ENCODE data around the gene NAA11. TPM values are rescaled to one million over a fixed set of nuclear protein-coding genes. Genes with fewer than 3 reads are reported as not detected.

Gene NAA11
- total and polyA plus RNA-seq, 2 donors (not counting 1 experiment from before 2014, with no cell fraction given), result not detected

GRCh38 chr4:79340568-79340967, 14.7 kb upstream of the NAA11 start:
- Histone ChIP-seq H4K20me1 (ENCODE audit: control insufficient read depth, extremely low read depth, insufficient read depth, low read length) (no peaks in the 10 kb centered on the region), H3K27me3 (ENCODE audit: control insufficient read depth, insufficient read depth, low read length) (no peaks in the 10 kb centered on the region), H3K4me1 (ENCODE audit: control insufficient read depth, extremely low read depth, insufficient read depth, low read length) (no peaks in the 10 kb centered on the region), H3K36me3 (ENCODE audit: control insufficient read depth, insufficient read depth, low read length) (no peaks in the 10 kb centered on the region), H3K4me2 (ENCODE audit: extremely low read depth, insufficient read depth, low read length) (no peak overlapping the region), H3K4me3 (replicated peaks in 1 of 4; ENCODE audit: control extremely low read depth in 1 of 4, insufficient read depth in 1 of 4, low read depth in 3 of 4, low read length in 4 of 4) (no peak overlapping the region), H3K27ac (ENCODE audit: insufficient read depth, low read length) (no peak overlapping the region), H2AFZ (ENCODE audit: low read length) (no peak overlapping the region), H3K79me2 (ENCODE audit: control insufficient read depth, insufficient read depth, low read length) (no peaks in the 10 kb centered on the region), H3K9me3 (ENCODE audit: control insufficient read depth, insufficient read depth, low read depth, low read length) (no peaks in the 10 kb centered on the region), H3K9ac (ENCODE audit: insufficient read depth, low read length) (no peak overlapping the region)
- no peak for DNase-seq (ENCODE audit: low read depth in 2 of 2)
- TF ChIP-seq EZH2 (IDR thresholded peaks at IDR 0.05; ENCODE audit: low read length, missing control alignments), result no peak
- no peak for TF ChIP-seq CTCF (conservative IDR thresholded peaks at IDR 0.05 in 1 of 2, IDR thresholded peaks at IDR 0.05 in 1 of 2; ENCODE audit: low read depth in 1 of 2, low read length in 2 of 2)

DNA sequence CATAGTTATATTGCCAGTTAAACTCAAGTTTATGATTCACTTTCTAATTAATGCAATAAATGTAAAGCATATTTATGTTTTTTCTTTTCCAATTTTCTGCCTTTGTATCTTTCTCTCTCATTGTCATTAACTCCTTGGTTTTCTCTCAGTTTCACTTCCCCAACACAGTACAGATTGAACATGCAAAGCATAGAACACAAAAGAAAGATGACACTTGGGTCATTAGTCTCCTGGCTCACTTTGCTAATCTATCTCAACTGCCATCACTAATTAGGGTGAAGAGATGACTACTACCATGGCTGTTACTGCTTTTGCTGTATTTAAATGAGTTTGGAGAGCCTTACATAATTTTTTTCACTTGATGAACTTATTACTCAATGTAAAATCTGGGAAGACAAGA, 12.3 kb upstream of the NAA11 start:
- TF ChIP-seq CTCF (conservative IDR thresholded peaks at IDR 0.05 in 1 of 2, IDR thresholded peaks at IDR 0.05 in 1 of 2; ENCODE audit: low read depth in 1 of 2, low read length in 2 of 2), result no peak
- no peak for TF ChIP-seq EZH2 (IDR thresholded peaks at IDR 0.05; ENCODE audit: low read length, missing control alignments)
- no peaks in the 10 kb centered on the region for H4K20me1 ChIP-seq (ENCODE audit: control insufficient read depth, extremely low read depth, insufficient read depth, low read length)

DNA sequence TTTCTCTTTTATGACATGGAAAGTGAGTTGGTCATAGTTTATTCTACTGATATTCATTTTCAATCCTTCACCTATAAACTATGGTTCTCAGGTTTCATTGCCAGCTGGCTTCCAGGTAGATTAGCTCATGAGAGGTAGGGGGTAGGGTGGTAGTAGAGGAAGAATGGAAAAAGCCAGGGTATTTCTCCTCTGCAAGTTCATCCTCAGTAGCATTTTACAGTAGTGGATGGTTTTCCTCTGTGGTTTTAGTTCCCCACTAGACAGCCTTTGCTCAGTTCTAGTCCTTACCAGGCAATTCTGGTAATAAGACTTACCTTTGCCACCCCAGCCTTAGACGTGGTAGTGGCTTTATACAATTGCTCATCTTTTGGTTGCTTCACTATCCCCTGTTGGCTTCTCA, 8.9 kb upstream of the NAA11 start:
- Histone ChIP-seq H4K20me1 (ENCODE audit: control insufficient read depth, extremely low read depth, insufficient read depth, low read length) (no peaks in the 10 kb centered on the region), H3K9me3 (ENCODE audit: control insufficient read depth, insufficient read depth, low read depth, low read length) (no peaks in the 10 kb centered on the region), H3K9ac (ENCODE audit: insufficient read depth, low read length) (no peak overlapping the region), H3K27ac (ENCODE audit: insufficient read depth, low read length) (no peak overlapping the region), H3K4me3 (replicated peaks in 1 of 4; ENCODE audit: control extremely low read depth in 1 of 4, insufficient read depth in 1 of 4, low read depth in 3 of 4, low read length in 4 of 4) (no peak overlapping the region), H3K36me3 (ENCODE audit: control insufficient read depth, insufficient read depth, low read length) (no peaks in the 10 kb centered on the region), H2AFZ (ENCODE audit: low read length) (no peak overlapping the region), H3K4me1 (ENCODE audit: control insufficient read depth, extremely low read depth, insufficient read depth, low read length) (no peaks in the 10 kb centered on the region), H3K79me2 (ENCODE audit: control insufficient read depth, insufficient read depth, low read length) (no peaks in the 10 kb centered on the region), H3K4me2 (ENCODE audit: extremely low read depth, insufficient read depth, low read length) (no peak overlapping the region), H3K27me3 (ENCODE audit: control insufficient read depth, insufficient read depth, low read length) (no peaks in the 10 kb centered on the region)
- no peak for TF ChIP-seq CTCF (conservative IDR thresholded peaks at IDR 0.05 in 1 of 2, IDR thresholded peaks at IDR 0.05 in 1 of 2; ENCODE audit: low read depth in 1 of 2, low read length in 2 of 2)
- no peak for TF ChIP-seq EZH2 (IDR thresholded peaks at IDR 0.05; ENCODE audit: low read length, missing control alignments)
- no peak for DNase-seq (ENCODE audit: low read depth in 2 of 2)

More for the DNA sequence above, 12.3 kb upstream of the NAA11 start:
- H3K4me1 ChIP-seq (ENCODE audit: control insufficient read depth, extremely low read depth, insufficient read depth, low read length), result no peaks in the 10 kb centered on the region
- H3K36me3 ChIP-seq (ENCODE audit: control insufficient read depth, insufficient read depth, low read length), result no peaks in the 10 kb centered on the region
- H3K9me3 ChIP-seq (ENCODE audit: control insufficient read depth, insufficient read depth, low read depth, low read length), result no peaks in the 10 kb centered on the region
- no peak overlapping the region for H3K4me2 ChIP-seq (ENCODE audit: extremely low read depth, insufficient read depth, low read length)
- H3K27me3 ChIP-seq (ENCODE audit: control insufficient read depth, insufficient read depth, low read length), result no peaks in the 10 kb centered on the region
- H3K4me3 ChIP-seq (replicated peaks in 1 of 4; ENCODE audit: control extremely low read depth in 1 of 4, insufficient read depth in 1 of 4, low read depth in 3 of 4, low read length in 4 of 4), result no peak overlapping the region
- H2AFZ ChIP-seq (ENCODE audit: low read length), result no peak overlapping the region
- H3K9ac ChIP-seq (ENCODE audit: insufficient read depth, low read length), result no peak overlapping the region
- H3K79me2 ChIP-seq (ENCODE audit: control insufficient read depth, insufficient read depth, low read length), result no peaks in the 10 kb centered on the region
- no peak overlapping the region for H3K27ac ChIP-seq (ENCODE audit: insufficient read depth, low read length)
- no peak for DNase-seq (ENCODE audit: low read depth in 2 of 2)
